ENCODE results near the gene G6PC1. TPM values are rescaled to one million over a fixed set of nuclear protein-coding genes. Genes with fewer than 3 reads are reported as not detected.

G6PC1 gene
- total and polyA plus RNA-seq, 2 of the 4 experiments (the other 2 are of a cell fraction): not detected

DNA sequence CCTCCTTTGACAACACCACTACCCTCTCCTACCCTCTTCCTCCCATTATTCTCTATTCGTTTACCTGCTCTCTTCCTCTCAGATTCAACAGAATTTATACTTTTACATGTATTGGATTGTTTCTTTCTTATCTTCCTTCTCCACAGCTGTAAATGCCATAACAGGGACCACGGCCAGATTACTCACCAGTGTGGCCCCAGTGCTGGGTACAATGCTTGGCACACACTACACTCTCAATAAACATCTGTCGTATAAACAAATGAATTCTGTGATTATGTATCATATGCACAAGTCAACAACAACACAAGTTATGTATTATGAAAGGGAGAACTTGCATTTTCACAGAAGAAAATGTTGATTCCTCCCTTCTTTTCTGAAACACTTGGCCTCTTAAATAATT, 43.6 kb downstream of the G6PC1 start:
- in situ Hi-C loops (cut with MboI; ENCODE audit: low sequenced_read_pairs): no loop called here

More for the DNA sequence above, 43.6 kb downstream of the G6PC1 start:
- no peaks in the 10 kb centered on the region for H3K9me3 ChIP-seq (ENCODE audit: control insufficient read depth, insufficient read depth, low read length)
- peaks cover 7% of the 10 kb centered on the region for H3K27me3 ChIP-seq (ENCODE audit: control insufficient read depth, insufficient read depth, low read length)
- H2BK120ac ChIP-seq (ENCODE audit: low read depth, low read length): no peak overlapping the region
- POLR2A ChIA-PET (ENCODE audit: unreplicated experiment): no interaction called here
- H3K14ac ChIP-seq (replicated peaks; ENCODE audit: low read depth, low read length): no peak overlapping the region
- no peak overlapping the region for H3K4me3 ChIP-seq (ENCODE audit: insufficient read depth, low read depth, low read length)
- no peak overlapping the region for H4K8ac ChIP-seq (ENCODE audit: low read depth in 2 of 2, low read length in 2 of 2)
- H4K5ac ChIP-seq (ENCODE audit: low read depth, low read length): no peak overlapping the region
- CTCF ChIA-PET: interaction anchor here (1.7 kb wide), 2 partner anchors 12 to 101 kb away, joined by 4 to 10 read pairs; no protein-coding TSS in a partner anchor
- H3K18ac ChIP-seq (ENCODE audit: low read depth, low read length): no peak overlapping the region
- H3K36me3 ChIP-seq (ENCODE audit: control insufficient read depth, insufficient read depth, low read length): peaks cover 4% of the 10 kb centered on the region
- intact Hi-C loops (cut with micrococcal nuclease) (no loop called here), dilution Hi-C loops (cut with HindIII; ENCODE audit: low sequenced_read_pairs, unreplicated experiment) (no loop called here)
- H4K20me1 ChIP-seq (ENCODE audit: insufficient read depth, low read length): no peaks in the 10 kb centered on the region
- no TSS peak for BruUV-seq (replicated peaks)
- no peaks in the 10 kb centered on the region for H3K4me1 ChIP-seq (ENCODE audit: control insufficient read depth, insufficient read depth, low read length)
- H2AK9ac ChIP-seq (replicated peaks; ENCODE audit: low read depth, low read length, poor library complexity): peak overlapping the region; percentile 55
- no peak overlapping the region for H2BK5ac ChIP-seq (ENCODE audit: low read depth, low read length, poor library complexity, severe bottlenecking)
- no peak overlapping the region for H4K91ac ChIP-seq (ENCODE audit: insufficient read depth, low read depth, low read length)
- H2BK20ac ChIP-seq (ENCODE audit: low read depth, low read length): no peak overlapping the region
- no peak overlapping the region for H3K4me2 ChIP-seq (ENCODE audit: low read depth, low read length)
- H3K9ac ChIP-seq (ENCODE audit: low read depth, low read length): no peak overlapping the region
- H3K4ac ChIP-seq (ENCODE audit: low read depth, low read length): no peak overlapping the region
- TF ChIP-seq MAFK (IDR thresholded peaks at IDR 0.05; ENCODE audit: low read depth, low read length) (no peak), RFX5 (IDR thresholded peaks at IDR 0.05; ENCODE audit: low read depth, low read length) (no peak), RCOR1 (IDR thresholded peaks at IDR 0.05; ENCODE audit: insufficient replicate concordance, low read length) (no peak), NFE2L2 (IDR thresholded peaks at IDR 0.05; ENCODE audit: low read depth, low read length) (no peak), MXI1 (IDR thresholded peaks at IDR 0.05; ENCODE audit: borderline replicate concordance, low read depth, low read length) (no peak)
- peak; percentile 40 for DNase-seq
- H2BK15ac ChIP-seq (ENCODE audit: low read depth, low read length): no peak overlapping the region
- H3K56ac ChIP-seq (ENCODE audit: extremely low read depth, insufficient read depth, low read length): no peak overlapping the region
- no peak overlapping the region for H3K23ac ChIP-seq (ENCODE audit: low read depth, low read length)
- no peaks in the 10 kb centered on the region for H3K79me1 ChIP-seq (ENCODE audit: low read depth in 1 of 2, low read length in 2 of 2)
- H2AK5ac ChIP-seq (ENCODE audit: low read depth, low read length): no peak overlapping the region
- H3K27ac ChIP-seq (ENCODE audit: insufficient read depth, low read length): no peak overlapping the region
- 88% methylated on average over 1 of the region's 3 CpGs; no CpG with 5 or more reads in 1 of the 2 experiments for WGBS, 2 experiments (ENCODE audit: extremely low coverage in 2 of 2, insufficient read length in 1 of 2)
- H2AFZ ChIP-seq (replicated peaks; ENCODE audit: low read length, poor library complexity): no peak overlapping the region
- 0 out of 2 replicates have a peak, but pooled peaks cover 2% of the 10 kb centered on the region for H3K9me1 ChIP-seq (ENCODE audit: insufficient read depth, low read length)
- ATAC-seq (ENCODE audit: low read depth): peak; percentile 61
